A549 (cell line): ENCODE data around the gene GRK2. TPM values are rescaled to one million over a fixed set of nuclear protein-coding genes. Genes with fewer than 3 reads are reported as not detected.

ENCODE experiments used
- ATAC-seq, 2 experiments: fragments of 200-7000 bp in 1 of 2; fragments of >200 bp in 1 of 2; cut with Nextera tagmentation in 1 of 2; cut with Tn5 transposase in 1 of 2; 3 replicates each; pipeline versions ENCODE4 v1.8.0 to v1.9.1; 2018 to 2020; ENCODE audit warnings: mild to moderate bottlenecking in 1 of 2, moderate library complexity in 1 of 2
- CTCF ChIA-PET: fragments of 300-600 bp; sonication (Branson Sonifier 250); formaldehyde crosslinking; extraction: SDS; loops from one replicate; lab custom pipeline; 2021; ENCODE audit warnings: antibody characterized with exemption, inconsistent platforms; lab: Yijun Ruan, JAX
- POLR2A ChIA-PET: fragments of 350-600 bp; formaldehyde crosslinking; extraction: SDS; loops from one replicate; lab custom pipeline; 2021; ENCODE audit warnings: antibody characterized with exemption, inconsistent platforms; lab: Yijun Ruan, JAX
- DNase-seq, 2 experiments: peaks; one replicate each; pipeline versions ENCODE4 v3.0.0 to v3.0.0-alpha.2; 2011 to 2016; ENCODE audit warnings: low read depth in 1 of 2, low spot score in 1 of 2
- FAIRE-seq: peaks from 2 replicates; lab custom pipeline; 2011; peaks lifted over from hg19 to GRCh38; lab: Jason Lieb, UNC
- H3K27ac ChIP-seq, 2 experiments: fragments of >200 bp; sonication (Bioruptor Twin); formaldehyde crosslinking; 3 replicates each; pipeline ENCODE4 v1.5.1; 2016 to 2017
- H3K4me1 ChIP-seq: fragments of >200 bp; sonication (Bioruptor Twin); formaldehyde crosslinking; 3 replicates; pipeline ENCODE4 v1.6.1; 2016
- H3K4me2 ChIP-seq: fragments of >200 bp; sonication (Bioruptor Twin); formaldehyde crosslinking; 3 replicates; pipeline ENCODE4 v1.6.1; 2016
- H3K4me3 ChIP-seq: fragments of >200 bp; sonication (Bioruptor Twin); formaldehyde crosslinking; 3 replicates; pipeline ENCODE4 v1.5.1; 2016
- H3K9me3 ChIP-seq: fragments of >200 bp; sonication (Bioruptor Twin); formaldehyde crosslinking; 3 replicates; pipeline ENCODE4 v1.6.1; 2016
- BHLHE40 ChIP-seq: IDR thresholded peaks from 2 replicates; pipeline ENCODE4 v1.6.1; 2012; ENCODE audit warnings: low read depth, low read length, inconsistent platforms
- CBX2 ChIP-seq: fragments of 200-600 bp; sonication (generic); IDR thresholded peaks from 2 replicates; pipeline ENCODE4 v1.6.1; 2016; ENCODE audit warnings: low read depth, mild to moderate bottlenecking, borderline replicate concordance
- CBX8 ChIP-seq: fragments of 200-600 bp; sonication (generic); IDR thresholded peaks from 2 replicates; pipeline ENCODE4 v1.6.1; 2016
- CHD2 ChIP-seq: fragments of 150-350 bp; IDR thresholded peaks from 2 replicates; pipeline ENCODE4 v1.6.1; 2014; ENCODE audit warnings: low read length; ENCODE audit not compliant: partially characterized antibody
- CHD4 ChIP-seq: fragments of 200-600 bp; sonication (generic); IDR thresholded peaks from 2 replicates; pipeline ENCODE4 v1.6.1; 2016; ENCODE audit warnings: antibody characterized with exemption, mild to moderate bottlenecking, borderline replicate concordance
- EP300 ChIP-seq, 2 experiments: fragments of >200 bp; sonication (Bioruptor Twin); formaldehyde crosslinking; IDR thresholded peaks; 2 replicates in 1 of 2; 3 replicates in 1 of 2; pipeline ENCODE4 v1.6.1; 2016 to 2017
- HOXB13 ChIP-seq: fragments of 250-450 bp; sonication (Bioruptor Pico); IDR thresholded peaks from 2 replicates; pipeline ENCODE4 v1.5.0; 2020; ENCODE audit warnings: low read depth, mild to moderate bottlenecking, moderate library complexity
- HOXB5 ChIP-seq: fragments of 250-450 bp; sonication (Bioruptor Pico); IDR thresholded peaks from 2 replicates; pipeline ENCODE4 v1.5.0; 2020; ENCODE audit warnings: mild to moderate bottlenecking, moderate library complexity
- JUNB ChIP-seq: fragments of >200 bp; sonication (Bioruptor Twin); formaldehyde crosslinking; IDR thresholded peaks from 2 replicates; pipeline ENCODE4 v1.6.1; 2016
- KDM1A ChIP-seq: fragments of 200-600 bp; sonication (generic); IDR thresholded peaks from 2 replicates; pipeline ENCODE4 v1.6.1; 2016; ENCODE audit warnings: low read depth, mild to moderate bottlenecking
- MAZ ChIP-seq: fragments of 150-350 bp; IDR thresholded peaks from 2 replicates; pipeline ENCODE4 v1.6.1; 2014; ENCODE audit warnings: antibody characterized with exemption, low read depth, low read length, borderline replicate concordance
- NPAS2 ChIP-seq: fragments of 250-450 bp; sonication (Bioruptor Pico); IDR thresholded peaks from 2 replicates; pipeline ENCODE4 v1.8.0; 2022; ENCODE audit warnings: mild to moderate bottlenecking, moderate library complexity, borderline replicate concordance
- PHF8 ChIP-seq: fragments of 200-600 bp; sonication (generic); IDR thresholded peaks from 2 replicates; pipeline ENCODE4 v1.6.1; 2016; ENCODE audit warnings: low read depth, mild to moderate bottlenecking, antibody characterized with exemption, moderate library complexity, borderline replicate concordance
- POLR2AphosphoS2 ChIP-seq: conservative IDR thresholded peaks from 2 replicates; pipeline ENCODE4 v1.6.1; 2012; ENCODE audit warnings: low read length, improper control_type of control experiment, inconsistent platforms
- RARB ChIP-seq: fragments of 250-450 bp; sonication (Bioruptor Pico); IDR thresholded peaks from 2 replicates; pipeline ENCODE4 v1.8.0; 2021; ENCODE audit warnings: mild to moderate bottlenecking, moderate library complexity
- RCOR1 ChIP-seq: fragments of 150-350 bp; IDR thresholded peaks from 2 replicates; pipeline ENCODE4 v1.6.1; 2014; ENCODE audit warnings: antibody characterized with exemption, low read length, low read depth
- RNF2 ChIP-seq: fragments of 200-600 bp; sonication (generic); IDR thresholded peaks from 2 replicates; pipeline ENCODE4 v1.6.1; 2016; ENCODE audit warnings: low read depth, mild to moderate bottlenecking, antibody characterized with exemption, moderate library complexity, borderline replicate concordance
- SMC3 ChIP-seq: fragments of >200 bp; sonication (Bioruptor Twin); formaldehyde crosslinking; IDR thresholded peaks from 3 replicates; pipeline ENCODE4 v1.6.1; 2018; ENCODE audit warnings: inconsistent platforms
- SREBF2 ChIP-seq: fragments of 450-650 bp; IDR thresholded peaks from 2 replicates; pipeline ENCODE4 v1.6.1; 2014; ENCODE audit warnings: mild to moderate bottlenecking, moderate library complexity
- TFCP2L1 ChIP-seq: fragments of 250-450 bp; sonication (Bioruptor Pico); IDR thresholded peaks from 2 replicates; pipeline ENCODE4 v1.5.0; 2021; ENCODE audit warnings: mild to moderate bottlenecking
- ZC3H11A ChIP-seq: fragments of 450-650 bp; IDR thresholded peaks from 2 replicates; pipeline ENCODE4 v1.6.1; 2014; ENCODE audit warnings: antibody characterized with exemption, mild to moderate bottlenecking
- ZFP36 ChIP-seq: fragments of 450-650 bp; IDR thresholded peaks from 2 replicates; pipeline ENCODE4 v1.6.1; 2014; ENCODE audit warnings: borderline replicate concordance; ENCODE audit not compliant: partially characterized antibody
- WGBS: methylation state at CpG from one replicate; pipeline ENCODE4 v1.1.6; 2017; ENCODE audit errors: missing lambda C conversion rate; 5-methylcytosine and 5-hydroxymethylcytosine counted together
- polyA plus RNA-seq, 4 experiments: library from polyadenylated mRNA; depleted of rRNA in 3 of 4; stranded (reverse); fragments of >200 nt; fragmentation: RNase III in 1 of 4; extraction: RNeasy Plus Mini Kit Qiagen cat#74134 plus additional on column Dnase treatment in 1 of 4; gene quantifications; 2 replicates in 3 of 4; 3 replicates in 1 of 4; pipeline ENCODE4 v1.2.3, GENCODE V29; 2011 to 2017
- TF ChIP-seq, protein P1 (sequence below): fragments of >200 bp; sonication (Bioruptor Twin); formaldehyde crosslinking; IDR thresholded peaks from 3 replicates; pipeline ENCODE4 v1.6.1; 2016
- TF ChIP-seq, protein P2 (sequence below): fragments of >200 bp; sonication (Bioruptor Twin); formaldehyde crosslinking; IDR thresholded peaks from 2 replicates; pipeline ENCODE4 v1.6.1; 2016

The GRK2 gene
- polyA plus RNA-seq, 2 of the 4 experiments (the other 2 are of a cell fraction), result 20.5 to 29.7 TPM

DNA sequence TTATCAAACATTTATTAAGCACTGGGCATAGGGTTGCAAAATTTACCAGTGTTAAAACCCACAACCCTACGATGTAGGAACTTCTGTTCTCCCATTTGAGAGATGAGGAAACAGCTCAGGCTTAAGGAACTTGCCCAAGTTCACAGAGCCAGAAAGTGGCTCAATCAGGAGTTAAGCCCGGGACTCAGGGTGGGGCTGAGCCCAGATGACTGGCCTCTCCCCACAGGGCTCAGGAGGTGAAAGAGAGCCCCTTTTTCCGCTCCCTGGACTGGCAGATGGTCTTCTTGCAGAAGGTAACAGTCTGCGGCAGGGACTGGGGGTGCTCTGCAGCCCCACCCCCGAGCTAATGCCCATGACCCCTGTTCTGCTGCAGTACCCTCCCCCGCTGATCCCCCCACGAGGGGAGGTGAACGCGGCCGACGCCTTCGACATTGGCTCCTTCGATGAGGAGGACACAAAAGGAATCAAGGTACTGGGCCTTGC is 17.2 kb downstream of the GRK2 start:
- FAIRE-seq (no peak), ATAC-seq (no peak), DNase-seq (no peak)
- Histone ChIP-seq H3K4me2 (no peak overlapping the region), H3K4me1 (peaks cover 10% of the 10 kb centered on the region; the same call in 2 of the 3 replicates), H3K4me3 (no peak overlapping the region), H3K9me3 (no peaks in the 10 kb centered on the region), H3K27ac (no peak overlapping the region)
- CTCF ChIA-PET, result interaction anchor here (0.8 to 3.6 kb wide), 10 partner anchors 9 to 202 kb away, joined by 3 to 27 read pairs (median 4); no protein-coding TSS in a partner anchor
- POLR2A ChIA-PET, result no interaction called here
- no peak for TF ChIP-seq SREBF2
- TF ChIP-seq RNF2, result no peak
- TF ChIP-seq HOXB5 (CRISPR knock-in tag), result no peak
- 83% methylated on average over 11 of the region's 13 CpGs for WGBS

DNA sequence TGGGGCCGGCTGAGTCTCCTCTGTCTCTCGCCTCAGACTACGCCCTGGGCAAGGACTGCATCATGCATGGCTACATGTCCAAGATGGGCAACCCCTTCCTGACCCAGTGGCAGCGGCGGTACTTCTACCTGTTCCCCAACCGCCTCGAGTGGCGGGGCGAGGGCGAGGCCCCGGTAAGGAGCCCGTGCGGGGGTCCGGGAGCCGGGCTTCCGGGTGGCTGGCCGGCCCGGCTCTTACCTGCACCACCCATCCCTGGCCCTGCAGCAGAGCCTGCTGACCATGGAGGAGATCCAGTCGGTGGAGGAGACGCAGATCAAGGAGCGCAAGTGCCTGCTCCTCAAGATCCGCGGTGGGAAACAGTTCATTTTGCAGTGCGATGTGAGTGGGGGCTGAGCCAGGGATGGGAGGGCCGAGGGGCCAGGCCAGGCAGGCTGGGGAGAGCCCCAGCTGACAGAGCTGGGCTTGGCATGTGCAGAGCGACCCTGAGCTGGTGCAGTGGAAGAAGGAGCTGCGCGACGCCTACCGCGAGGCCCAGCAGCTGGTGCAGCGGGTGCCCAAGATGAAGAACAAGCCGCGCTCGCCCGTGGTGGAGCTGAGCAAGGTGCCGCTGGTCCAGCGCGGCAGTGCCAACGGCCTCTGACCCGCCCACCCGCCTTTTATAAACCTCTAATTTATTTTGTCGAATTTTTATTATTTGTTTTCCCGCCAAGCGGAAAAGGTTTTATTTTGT is 18.7 kb downstream of the GRK2 start:
- ChIA-PET CTCF (interaction anchor here (1.0 to 3.6 kb wide), 4 partner anchors 13 to 204 kb away, joined by 3 to 27 read pairs (median 4); no protein-coding TSS in a partner anchor), POLR2A (no interaction called here)
- Histone ChIP-seq H3K27ac (no peak overlapping the region), H3K9me3 (no peaks in the 10 kb centered on the region), H3K4me1 (peaks cover 10% of the 10 kb centered on the region; the same call in 2 of the 3 replicates), H3K4me2 (no peak overlapping the region), H3K4me3 (no peak overlapping the region)
- 92% methylated on average over 45 of the region's 45 CpGs for WGBS
- FAIRE-seq, result no peak
- TF ChIP-seq, protein P1, sequence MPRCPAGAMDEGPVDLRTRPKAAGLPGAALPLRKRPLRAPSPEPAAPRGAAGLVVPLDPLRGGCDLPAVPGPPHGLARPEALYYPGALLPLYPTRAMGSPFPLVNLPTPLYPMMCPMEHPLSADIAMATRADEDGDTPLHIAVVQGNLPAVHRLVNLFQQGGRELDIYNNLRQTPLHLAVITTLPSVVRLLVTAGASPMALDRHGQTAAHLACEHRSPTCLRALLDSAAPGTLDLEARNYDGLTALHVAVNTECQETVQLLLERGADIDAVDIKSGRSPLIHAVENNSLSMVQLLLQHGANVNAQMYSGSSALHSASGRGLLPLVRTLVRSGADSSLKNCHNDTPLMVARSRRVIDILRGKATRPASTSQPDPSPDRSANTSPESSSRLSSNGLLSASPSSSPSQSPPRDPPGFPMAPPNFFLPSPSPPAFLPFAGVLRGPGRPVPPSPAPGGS, result no peak
- TF ChIP-seq CHD2 (no peak), RARB (CRISPR knock-in tag) (no peak), EP300 (IDR thresholded peaks at IDR 0.05) (no peak), ZFP36 (no peak), SMC3 (no peak), CBX2 (no peak), POLR2AphosphoS2 (no peak), JUNB (no peak), CHD4 (no peak), ZC3H11A (no peak), NPAS2 (CRISPR knock-in tag) (no peak), CBX8 (no peak), RCOR1 (no peak), TFCP2L1 (CRISPR knock-in tag) (no peak)
- TF ChIP-seq, protein P2, sequence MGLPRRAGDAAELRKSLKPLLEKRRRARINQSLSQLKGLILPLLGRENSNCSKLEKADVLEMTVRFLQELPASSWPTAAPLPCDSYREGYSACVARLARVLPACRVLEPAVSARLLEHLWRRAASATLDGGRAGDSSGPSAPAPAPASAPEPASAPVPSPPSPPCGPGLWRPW, result no peak
- no peak for DNase-seq
- ATAC-seq, result no peak

DNA sequence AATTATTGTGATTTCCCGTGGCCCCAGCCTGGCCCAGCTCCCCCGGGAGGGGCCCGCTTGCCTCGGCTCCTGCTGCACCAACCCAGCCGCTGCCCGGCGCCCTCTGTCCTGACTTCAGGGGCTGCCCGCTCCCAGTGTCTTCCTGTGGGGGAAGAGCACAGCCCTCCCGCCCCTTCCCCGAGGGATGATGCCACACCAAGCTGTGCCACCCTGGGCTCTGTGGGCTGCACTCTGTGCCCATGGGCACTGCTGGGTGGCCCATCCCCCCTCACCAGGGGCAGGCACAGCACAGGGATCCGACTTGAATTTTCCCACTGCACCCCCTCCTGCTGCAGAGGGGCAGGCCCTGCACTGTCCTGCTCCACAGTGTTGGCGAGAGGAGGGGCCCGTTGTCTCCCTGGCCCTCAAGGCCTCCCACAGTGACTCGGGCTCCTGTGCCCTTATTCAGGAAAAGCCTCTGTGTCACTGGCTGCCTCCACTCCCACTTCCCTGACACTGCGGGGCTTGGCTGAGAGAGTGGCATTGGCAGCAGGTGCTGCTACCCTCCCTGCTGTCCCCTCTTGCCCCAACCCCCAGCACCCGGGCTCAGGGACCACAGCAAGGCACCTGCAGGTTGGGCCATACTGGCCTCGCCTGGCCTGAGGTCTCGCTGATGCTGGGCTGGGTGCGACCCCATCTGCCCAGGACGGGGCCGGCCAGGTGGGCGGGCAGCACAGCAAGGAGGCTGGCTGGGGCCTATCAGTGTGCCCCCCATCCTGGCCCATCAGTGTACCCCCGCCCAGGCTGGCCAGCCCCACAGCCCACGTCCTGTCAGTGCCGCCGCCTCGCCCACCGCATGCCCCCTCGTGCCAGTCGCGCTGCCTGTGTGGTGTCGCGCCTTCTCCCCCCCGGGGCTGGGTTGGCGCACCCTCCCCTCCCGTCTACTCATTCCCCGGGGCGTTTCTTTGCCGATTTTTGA is 19.5 kb downstream of the GRK2 start:
- no peak overlapping the region for H3K27ac ChIP-seq
- no peak overlapping the region for H3K4me2 ChIP-seq
- ATAC-seq (no peak), DNase-seq (no peak), FAIRE-seq (no peak)
- H3K4me1 ChIP-seq, result peaks cover 19% of the 10 kb centered on the region
- no peaks in the 10 kb centered on the region for H3K9me3 ChIP-seq
- TF ChIP-seq RNF2, result no peak
- TF ChIP-seq BHLHE40, result no peak
- no peak for TF ChIP-seq HOXB13
- TF ChIP-seq MAZ, result no peak
- no peak for TF ChIP-seq KDM1A
- no peak for TF ChIP-seq PHF8
- TF ChIP-seq SMC3, result no peak
- no peak overlapping the region for H3K4me3 ChIP-seq
- 91% methylated on average over 24 of the region's 39 CpGs for WGBS
- ChIA-PET CTCF (interaction anchor here (0.7 to 1.2 kb wide), 4 partner anchors 16 to 32 kb away, joined by 3 to 4 read pairs (median 4); no protein-coding TSS in a partner anchor), POLR2A (interaction anchor here (1.0 kb wide), 1 partner anchor 19 kb away, joined by 3 read pairs; the partner anchor contains the start of gene GRK2)
